ENCODE measurements around the gene LCN12.

LCN12 gene

GRCh38 chr9:136910901-136911245, 41.2 kb upstream of the LCN12 start:
- Mint-ChIP-seq H3K27ac (no peak overlapping the region), H3K4me1 (no peaks in the 10 kb centered on the region), H3K36me3 (ENCODE audit: low read depth) (peaks cover 34% of the 10 kb centered on the region), H3K27me3 (ENCODE audit: low read depth, poor library complexity) (no peaks in the 10 kb centered on the region), H3K9me3 (no peaks in the 10 kb centered on the region), H3K4me3 (no peak overlapping the region)
- no peak for TF ChIP-seq CTCF (IDR thresholded peaks at IDR 0.05)
- DNase-seq = no peak

GRCh38 chr9:136913701-136914438, 38.2 kb upstream of the LCN12 start:
- H3K9me3 Mint-ChIP-seq = no peaks in the 10 kb centered on the region
- H3K27me3 Mint-ChIP-seq (ENCODE audit: low read depth, poor library complexity) = no peaks in the 10 kb centered on the region
- H3K4me1 Mint-ChIP-seq = no peaks in the 10 kb centered on the region
- H3K4me3 Mint-ChIP-seq = no peak overlapping the region
- H3K36me3 Mint-ChIP-seq (ENCODE audit: low read depth) = peaks cover 40% of the 10 kb centered on the region
- H3K27ac Mint-ChIP-seq = peak overlapping the region; percentile 19
- TF ChIP-seq CTCF (IDR thresholded peaks at IDR 0.05) = no peak
- DNase-seq = no peak

- no peak for DNase-seq
- H3K27ac Mint-ChIP-seq = no peak overlapping the region
- H3K4me3 Mint-ChIP-seq = no peak overlapping the region
- peaks cover 43% of the 10 kb centered on the region for H3K36me3 Mint-ChIP-seq (ENCODE audit: low read depth)
- H3K27me3 Mint-ChIP-seq (ENCODE audit: low read depth, poor library complexity) = no peaks in the 10 kb centered on the region
- no peaks in the 10 kb centered on the region for H3K4me1 Mint-ChIP-seq
- TF ChIP-seq CTCF (IDR thresholded peaks at IDR 0.05) = no peak
- H3K9me3 Mint-ChIP-seq = no peaks in the 10 kb centered on the region
Measured at GRCh38 chr9:136915632-136916329, 36.3 kb upstream of the LCN12 start.

- H3K27ac Mint-ChIP-seq = peak overlapping the region; percentile 57
- no peak overlapping the region for H3K4me3 Mint-ChIP-seq
- H3K36me3 Mint-ChIP-seq (ENCODE audit: low read depth) = peaks cover 43% of the 10 kb centered on the region
- H3K9me3 Mint-ChIP-seq = no peaks in the 10 kb centered on the region
- no peaks in the 10 kb centered on the region for H3K4me1 Mint-ChIP-seq
- no peak for TF ChIP-seq CTCF (IDR thresholded peaks at IDR 0.05)
- DNase-seq = no peak
- H3K27me3 Mint-ChIP-seq (ENCODE audit: low read depth, poor library complexity) = no peaks in the 10 kb centered on the region
Measured at GRCh38 chr9:136916330-136917184, 35.5 kb upstream of the LCN12 start.

- Mint-ChIP-seq H3K4me3 (no peak overlapping the region), H3K27ac (peak overlapping the region; percentile 35), H3K36me3 (ENCODE audit: low read depth) (peaks cover 43% of the 10 kb centered on the region), H3K27me3 (ENCODE audit: low read depth, poor library complexity) (no peaks in the 10 kb centered on the region), H3K4me1 (peaks cover 6% of the 10 kb centered on the region), H3K9me3 (no peaks in the 10 kb centered on the region)
- no peak for DNase-seq
- no peak for TF ChIP-seq CTCF (IDR thresholded peaks at IDR 0.05)
Measured at GRCh38 chr9:136917902-136918301, 34.2 kb upstream of the LCN12 start.
